Measurements from ENCODE around the gene SLC49A4.

- no peak for TF ChIP-seq CTCF (conservative IDR thresholded peaks at IDR 0.05; ENCODE audit: low read depth, low read length)
- no peak for TF ChIP-seq EZH2 (IDR thresholded peaks at IDR 0.05; ENCODE audit: borderline replicate concordance, low read depth, low read length, poor library complexity, severe bottlenecking)
Measured at GRCh38 chr3:122766430-122766829, 28.4 kb upstream of the SLC49A4 start.
